ENCODE measurements around the gene FNDC3B.

FNDC3B gene

DNA sequence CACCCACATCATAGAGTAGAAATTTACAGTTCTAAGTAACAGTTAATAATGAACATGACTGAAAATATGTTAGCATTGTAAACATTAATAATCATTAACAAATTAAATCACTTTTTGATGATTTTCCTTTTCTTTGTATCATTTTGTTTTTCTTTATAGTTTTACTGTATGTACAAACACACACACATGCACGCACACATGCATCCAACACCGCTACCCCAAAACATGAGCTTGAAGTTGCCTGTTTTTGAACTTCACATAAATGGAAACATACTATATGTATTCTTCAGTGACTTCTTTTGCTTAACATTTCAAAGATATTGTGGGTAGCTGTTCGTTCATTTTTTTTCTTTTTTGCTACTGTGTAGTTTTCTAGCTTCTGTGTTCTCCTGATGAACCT, 123.9 kb downstream of the FNDC3B start:
- TF ChIP-seq SIN3A (IDR thresholded peaks at IDR 0.05; ENCODE audit: borderline replicate concordance, insufficient read depth, low read length) (no peak), TAF1 (IDR thresholded peaks at IDR 0.05; ENCODE audit: borderline replicate concordance, insufficient read depth, low read length) (no peak), POLR2AphosphoS5 (IDR thresholded peaks at IDR 0.05; ENCODE audit: low read depth, low read length) (no peak), FOXP2 (optimal IDR thresholded peaks at IDR 0.05; ENCODE audit: borderline replicate concordance, extremely low read depth, extremely low read length, insufficient read depth) (no peak)
- TF ChIP-seq, protein P1, sequence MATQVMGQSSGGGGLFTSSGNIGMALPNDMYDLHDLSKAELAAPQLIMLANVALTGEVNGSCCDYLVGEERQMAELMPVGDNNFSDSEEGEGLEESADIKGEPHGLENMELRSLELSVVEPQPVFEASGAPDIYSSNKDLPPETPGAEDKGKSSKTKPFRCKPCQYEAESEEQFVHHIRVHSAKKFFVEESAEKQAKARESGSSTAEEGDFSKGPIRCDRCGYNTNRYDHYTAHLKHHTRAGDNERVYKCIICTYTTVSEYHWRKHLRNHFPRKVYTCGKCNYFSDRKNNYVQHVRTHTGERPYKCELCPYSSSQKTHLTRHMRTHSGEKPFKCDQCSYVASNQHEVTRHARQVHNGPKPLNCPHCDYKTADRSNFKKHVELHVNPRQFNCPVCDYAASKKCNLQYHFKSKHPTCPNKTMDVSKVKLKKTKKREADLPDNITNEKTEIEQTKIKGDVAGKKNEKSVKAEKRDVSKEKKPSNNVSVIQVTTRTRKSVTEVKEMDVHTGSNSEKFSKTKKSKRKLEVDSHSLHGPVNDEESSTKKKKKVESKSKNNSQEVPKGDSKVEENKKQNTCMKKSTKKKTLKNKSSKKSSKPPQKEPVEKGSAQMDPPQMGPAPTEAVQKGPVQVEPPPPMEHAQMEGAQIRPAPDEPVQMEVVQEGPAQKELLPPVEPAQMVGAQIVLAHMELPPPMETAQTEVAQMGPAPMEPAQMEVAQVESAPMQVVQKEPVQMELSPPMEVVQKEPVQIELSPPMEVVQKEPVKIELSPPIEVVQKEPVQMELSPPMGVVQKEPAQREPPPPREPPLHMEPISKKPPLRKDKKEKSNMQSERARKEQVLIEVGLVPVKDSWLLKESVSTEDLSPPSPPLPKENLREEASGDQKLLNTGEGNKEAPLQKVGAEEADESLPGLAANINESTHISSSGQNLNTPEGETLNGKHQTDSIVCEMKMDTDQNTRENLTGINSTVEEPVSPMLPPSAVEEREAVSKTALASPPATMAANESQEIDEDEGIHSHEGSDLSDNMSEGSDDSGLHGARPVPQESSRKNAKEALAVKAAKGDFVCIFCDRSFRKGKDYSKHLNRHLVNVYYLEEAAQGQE (IDR thresholded peaks at IDR 0.05; ENCODE audit: insufficient read depth in 1 of 2, low read depth in 2 of 2, low read length in 2 of 2) = no peak

DNA sequence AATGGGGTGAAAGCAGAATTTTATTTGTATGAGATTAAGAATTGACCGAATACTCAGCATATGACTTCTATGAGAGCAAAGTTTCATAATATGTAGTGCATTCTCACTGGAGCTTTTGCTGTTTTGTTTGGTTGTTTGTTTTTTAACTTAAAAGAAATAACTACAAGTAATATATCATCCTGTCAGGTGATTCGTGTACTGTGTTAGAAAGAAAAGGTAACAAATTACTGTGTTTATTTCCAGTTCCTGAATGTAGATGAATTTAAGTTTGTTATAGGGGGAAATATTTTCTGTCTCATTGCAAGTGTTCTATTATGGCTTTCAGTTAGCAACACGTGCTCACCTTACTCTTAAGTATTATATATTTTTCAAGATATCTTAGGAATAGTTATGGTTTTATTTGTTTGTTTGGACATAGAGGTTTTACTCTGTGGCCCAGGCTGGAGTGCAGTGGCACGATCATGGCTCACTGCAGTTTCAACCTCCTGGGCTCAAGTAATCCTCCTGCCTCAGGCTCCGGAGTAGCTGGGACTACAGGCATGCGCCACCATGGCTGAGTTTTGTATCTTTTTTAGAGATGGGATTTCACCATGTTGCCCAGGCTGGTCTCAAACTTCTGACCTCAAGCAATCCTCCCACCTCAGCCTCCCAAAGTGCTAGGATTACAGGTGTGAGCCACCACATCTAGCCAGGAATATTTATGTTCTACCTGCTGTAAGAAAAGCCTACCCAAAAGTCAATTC, 125.4 kb downstream of the FNDC3B start:
- no peak for TF ChIP-seq TAF1 (IDR thresholded peaks at IDR 0.05; ENCODE audit: borderline replicate concordance, insufficient read depth, low read length)
- TF ChIP-seq POLR2AphosphoS5 (IDR thresholded peaks at IDR 0.05; ENCODE audit: low read depth, low read length) = no peak
- TF ChIP-seq, protein P1 (IDR thresholded peaks at IDR 0.05; ENCODE audit: insufficient read depth in 1 of 2, low read depth in 2 of 2, low read length in 2 of 2) = no peak
- TF ChIP-seq SIN3A (IDR thresholded peaks at IDR 0.05; ENCODE audit: borderline replicate concordance, insufficient read depth, low read length) = no peak
- no peak for TF ChIP-seq FOXP2 (optimal IDR thresholded peaks at IDR 0.05; ENCODE audit: borderline replicate concordance, extremely low read depth, extremely low read length, insufficient read depth)

DNA sequence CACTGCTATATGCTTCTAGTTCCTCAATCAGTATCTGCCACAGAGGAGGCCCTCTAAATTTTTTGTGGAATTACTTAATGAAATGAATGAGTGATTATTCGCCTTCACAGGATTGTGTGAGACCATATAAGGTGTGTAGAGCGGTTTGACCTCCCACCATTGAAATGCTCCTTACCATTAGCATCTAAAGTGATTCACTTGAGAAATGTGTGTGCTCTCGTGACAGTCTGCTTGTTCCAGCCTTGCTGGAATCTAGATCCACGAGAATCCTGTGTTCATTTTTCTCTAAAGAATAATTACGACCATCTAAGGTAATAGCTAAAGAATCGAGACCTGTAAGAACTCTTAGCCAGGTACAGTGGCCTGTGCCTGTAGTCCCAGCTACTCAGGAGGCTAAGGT, 126.9 kb downstream of the FNDC3B start:
- TF ChIP-seq TAF1 (IDR thresholded peaks at IDR 0.05; ENCODE audit: borderline replicate concordance, insufficient read depth, low read length) (no peak), FOXP2 (optimal IDR thresholded peaks at IDR 0.05; ENCODE audit: borderline replicate concordance, extremely low read depth, extremely low read length, insufficient read depth) (no peak), POLR2AphosphoS5 (IDR thresholded peaks at IDR 0.05; ENCODE audit: low read depth, low read length) (no peak), SIN3A (IDR thresholded peaks at IDR 0.05; ENCODE audit: borderline replicate concordance, insufficient read depth, low read length) (no peak)
- TF ChIP-seq, protein P1 (IDR thresholded peaks at IDR 0.05; ENCODE audit: insufficient read depth in 1 of 2, low read depth in 2 of 2, low read length in 2 of 2) = no peak

DNA sequence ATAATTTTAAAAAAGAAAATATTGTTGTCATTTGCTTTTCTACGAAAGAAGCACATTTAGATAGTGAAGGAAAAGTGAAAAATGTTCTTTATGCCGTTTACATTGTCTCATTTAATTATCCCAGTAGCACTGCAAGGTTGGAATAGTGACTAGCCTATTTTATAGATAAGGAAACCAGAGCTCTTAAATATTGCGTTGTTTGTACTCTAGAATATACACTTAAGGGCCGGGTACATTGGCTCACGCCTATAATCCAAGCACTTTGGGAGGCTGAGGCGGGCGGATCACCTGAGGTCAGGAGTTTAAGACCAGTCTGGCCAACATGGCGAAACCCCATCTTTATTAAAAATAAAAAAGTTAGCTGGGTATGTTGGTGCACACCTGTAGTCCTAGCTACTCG, 127.5 kb downstream of the FNDC3B start:
- TF ChIP-seq SIN3A (IDR thresholded peaks at IDR 0.05; ENCODE audit: borderline replicate concordance, insufficient read depth, low read length) (no peak), POLR2AphosphoS5 (IDR thresholded peaks at IDR 0.05; ENCODE audit: low read depth, low read length) (no peak), FOXP2 (optimal IDR thresholded peaks at IDR 0.05; ENCODE audit: borderline replicate concordance, extremely low read depth, extremely low read length, insufficient read depth) (no peak), TAF1 (IDR thresholded peaks at IDR 0.05; ENCODE audit: borderline replicate concordance, insufficient read depth, low read length) (no peak)
- TF ChIP-seq, protein P1 (IDR thresholded peaks at IDR 0.05; ENCODE audit: insufficient read depth in 1 of 2, low read depth in 2 of 2, low read length in 2 of 2) = no peak

Measured in PFSK-1 (cell line).